Neuronal stem cell (in vitro differentiated cells): Measurements from ENCODE around the gene LCN2.

Experiments used
- DNase-seq: peaks from one replicate; pipeline ENCODE4 v3.0.0-alpha.2; 2013; ENCODE audit warnings: low spot score
- H2AFZ ChIP-seq: one replicate; pipeline ENCODE4 v1.6.1; 2013; ENCODE audit warnings: mild to moderate bottlenecking, low read length, inconsistent platforms
- H2AK5ac ChIP-seq: 2 replicates; pipeline ENCODE4 v1.6.1; 2013; ENCODE audit warnings: low read depth, mild to moderate bottlenecking, inconsistent platforms, low read length, moderate library complexity, mixed read lengths
- H2BK120ac ChIP-seq: 2 replicates; pipeline ENCODE4 v1.6.1; 2013; ENCODE audit warnings: low read depth, mild to moderate bottlenecking, inconsistent platforms, low read length, moderate library complexity, mixed read lengths
- H2BK12ac ChIP-seq: one replicate; pipeline ENCODE4 v1.6.1; 2013; ENCODE audit warnings: low read length, inconsistent platforms
- H2BK15ac ChIP-seq: 2 replicates; pipeline ENCODE4 v1.6.1; 2013; ENCODE audit warnings: mild to moderate bottlenecking, low read length, inconsistent platforms, mixed read lengths
- H2BK5ac ChIP-seq: one replicate; pipeline ENCODE4 v1.6.1; 2013; ENCODE audit warnings: inconsistent platforms, mild to moderate bottlenecking, low read length, moderate library complexity
- H3K14ac ChIP-seq: one replicate; pipeline ENCODE4 v1.6.1; 2013; ENCODE audit warnings: low read length, inconsistent platforms
- H3K18ac ChIP-seq: 2 replicates; pipeline ENCODE4 v1.6.1; 2013; ENCODE audit warnings: low read length, inconsistent platforms
- H3K23ac ChIP-seq: 2 replicates; pipeline ENCODE4 v1.6.1; 2013; ENCODE audit warnings: low read depth, mild to moderate bottlenecking, mixed read lengths, low read length, inconsistent platforms; ENCODE audit not compliant: poor library complexity
- H3K27ac ChIP-seq: replicated peaks from 3 replicates; pipeline ENCODE4 v1.5.1; 2013; ENCODE audit warnings: low read length, inconsistent platforms
- H3K27me3 ChIP-seq, 3 experiments: 2 replicates each; pipeline ENCODE4 v1.6.1; 2013; ENCODE audit warnings: low read length in 3 of 3, mild to moderate bottlenecking in 2 of 3, inconsistent platforms in 1 of 3, low read depth in 1 of 3, mixed read lengths in 1 of 3, moderate library complexity in 1 of 3; ENCODE audit not compliant: control insufficient read depth in 3 of 3, insufficient read depth in 3 of 3
- H3K36me3 ChIP-seq, 2 donors: replicated peaks in 1 of 2; 2 replicates each; pipeline ENCODE4 v1.6.1; 2013; ENCODE audit warnings: low read length in 2 of 2; ENCODE audit not compliant: control insufficient read depth in 2 of 2, insufficient read depth in 2 of 2
- H3K4ac ChIP-seq: 2 replicates; pipeline ENCODE4 v1.6.1; 2013; ENCODE audit warnings: inconsistent platforms, mild to moderate bottlenecking, low read length, moderate library complexity
- H3K4me1 ChIP-seq, 2 donors: 1 replicate in 1 of 2; 2 replicates in 1 of 2; pipeline ENCODE4 v1.6.1; 2013; ENCODE audit warnings: low read length in 2 of 2, low read depth in 1 of 2; ENCODE audit not compliant: control insufficient read depth in 2 of 2, insufficient read depth in 1 of 2
- H3K4me2 ChIP-seq: one replicate; pipeline ENCODE4 v1.6.1; 2013; ENCODE audit warnings: mild to moderate bottlenecking, low read length, inconsistent platforms; ENCODE audit not compliant: insufficient read depth, poor library complexity, severe bottlenecking
- H3K4me3 ChIP-seq, 2 donors: 2 replicates each; pipeline ENCODE4 v1.5.1; 2013; ENCODE audit warnings: low read length in 2 of 2, mild to moderate bottlenecking in 2 of 2, inconsistent platforms in 1 of 2, moderate library complexity in 1 of 2
- H3K79me1 ChIP-seq: one replicate; pipeline ENCODE4 v1.6.1; 2013; ENCODE audit warnings: low read depth, mild to moderate bottlenecking, inconsistent platforms, low read length, moderate library complexity
- H3K9ac ChIP-seq: one replicate; pipeline ENCODE4 v1.6.1; 2013; ENCODE audit warnings: mild to moderate bottlenecking, low read depth, low read length, inconsistent platforms; ENCODE audit not compliant: poor library complexity
- H3K9me3 ChIP-seq, 2 donors: replicated peaks in 1 of 2; 2 replicates each; pipeline versions ENCODE3 to v1.6.1; 2013; ENCODE audit warnings: low read length in 2 of 2, mild to moderate bottlenecking in 2 of 2, inconsistent platforms in 1 of 2, low read depth in 1 of 2, mixed read lengths in 1 of 2, moderate library complexity in 1 of 2; ENCODE audit not compliant: control insufficient read depth in 2 of 2, insufficient read depth in 1 of 2
- H4K8ac ChIP-seq: one replicate; pipeline ENCODE4 v1.6.1; 2013; ENCODE audit warnings: low read depth, mild to moderate bottlenecking, inconsistent platforms, low read length, moderate library complexity
- H4K91ac ChIP-seq: one replicate; pipeline ENCODE4 v1.6.1; 2013; ENCODE audit warnings: low read length, low read depth, mild to moderate bottlenecking, inconsistent platforms; ENCODE audit not compliant: poor library complexity
- WGBS, 2 donors: extraction: QIAGEN DNeasy Blood & Tissue Kit; methylation state at CpG; one replicate each; pipeline ENCODE4 v1.1.7; 2013; ENCODE audit warnings: missing lambda C conversion rate in 2 of 2, mixed read lengths in 1 of 2; ENCODE audit not compliant: insufficient read length in 2 of 2, insufficient replicate concordance in 1 of 2; ENCODE audit errors: extremely low coverage in 2 of 2; 5-methylcytosine and 5-hydroxymethylcytosine counted together

The LCN2 gene

GRCh38 chr9:128145536-128145935 lies 3.7 kb upstream of the LCN2 start:
- Histone ChIP-seq H2BK5ac (peak overlapping the region; percentile 43), H3K9ac (no peak overlapping the region), H4K91ac (no peak overlapping the region), H2AK5ac (no peak overlapping the region), H3K18ac (no peak overlapping the region), H3K36me3 (no peaks in the 10 kb centered on the region), H2BK12ac (no peak overlapping the region), H3K79me1 (no peaks in the 10 kb centered on the region), H2BK15ac (no peak overlapping the region), H4K8ac (no peak overlapping the region), H3K4me3 (no peak overlapping the region), H3K27me3 (no peaks in the 10 kb centered on the region), H3K4me1 (peaks cover 2 to 14% of the 10 kb centered on the region in 2 donors), H3K14ac (no peak overlapping the region), H3K9me3 (no peaks in the 10 kb centered on the region), H3K4me2 (no peak overlapping the region), H3K23ac (no peak overlapping the region), H2BK120ac (no peak overlapping the region), H2AFZ (no peak overlapping the region), H3K4ac (no peak overlapping the region), H3K27ac (no peak overlapping the region)
- no peak for DNase-seq
- no CpG with 5 or more reads among the region's 8 CpGs for WGBS, 2 donors

GRCh38 chr9:128145951-128146351 lies 3.3 kb upstream of the LCN2 start:
- no CpG with 5 or more reads among the region's 13 CpGs for WGBS, 2 donors
- no peaks in the 10 kb centered on the region for H3K27me3 ChIP-seq
- no peaks in the 10 kb centered on the region for H3K79me1 ChIP-seq
- no peak overlapping the region for H3K4me3 ChIP-seq
- no peaks in the 10 kb centered on the region for H3K36me3 ChIP-seq
- H2BK15ac ChIP-seq, result peak overlapping the region; percentile 60
- H2BK5ac ChIP-seq, result no peak overlapping the region
- H4K8ac ChIP-seq, result no peak overlapping the region
- peak overlapping the region; percentile 57 for H3K14ac ChIP-seq
- H2AK5ac ChIP-seq, result peak overlapping the region; percentile 72
- no peak overlapping the region for H2BK12ac ChIP-seq
- H2BK120ac ChIP-seq, result no peak overlapping the region
- no peak overlapping the region for H3K4ac ChIP-seq
- no peak overlapping the region for H4K91ac ChIP-seq
- no peak overlapping the region for H3K4me2 ChIP-seq
- no peak overlapping the region for H3K18ac ChIP-seq
- H3K9ac ChIP-seq, result no peak overlapping the region
- no peak overlapping the region for H3K23ac ChIP-seq
- no peak overlapping the region for H3K27ac ChIP-seq
- H2AFZ ChIP-seq, result no peak overlapping the region
- DNase-seq, result no peak
- no peaks in the 10 kb centered on the region for H3K9me3 ChIP-seq
- H3K4me1 ChIP-seq, result peaks cover 2 to 12% of the 10 kb centered on the region in 2 donors

- Histone ChIP-seq H2AFZ (no peak overlapping the region), H3K36me3 (no peaks in the 10 kb centered on the region), H3K4me1 (peaks cover 2 to 12% of the 10 kb centered on the region in 2 donors), H3K27ac (no peak overlapping the region), H3K14ac (no peak overlapping the region), H3K9ac (no peak overlapping the region), H2BK15ac (no peak overlapping the region), H3K4me2 (no peak overlapping the region), H3K4ac (no peak overlapping the region), H2BK12ac (no peak overlapping the region), H3K23ac (no peak overlapping the region), H2AK5ac (peak overlapping the region; percentile 72), H2BK120ac (no peak overlapping the region), H3K27me3 (no peaks in the 10 kb centered on the region), H4K8ac (no peak overlapping the region), H3K4me3 (no peak overlapping the region), H2BK5ac (no peak overlapping the region), H3K9me3 (no peaks in the 10 kb centered on the region), H3K18ac (no peak overlapping the region), H3K79me1 (no peaks in the 10 kb centered on the region), H4K91ac (no peak overlapping the region)
- WGBS, 2 donors, result no CpG with 5 or more reads among the region's 8 CpGs
- DNase-seq, result no peak
Observed at GRCh38 chr9:128146591-128147120, 2.6 kb upstream of the LCN2 start.

GRCh38 chr9:128148509-128149000 lies 698 bp upstream of the LCN2 start:
- Histone ChIP-seq H3K4me2 (no peak overlapping the region), H3K4me3 (no peak overlapping the region), H2BK15ac (peak overlapping the region; percentile 78), H2AFZ (peak overlapping the region; percentile 72), H3K36me3 (no peaks in the 10 kb centered on the region), H3K9me3 (no peaks in the 10 kb centered on the region), H2BK12ac (no peak overlapping the region), H4K91ac (no peak overlapping the region), H3K23ac (peak overlapping the region; percentile 68), H3K4ac (no peak overlapping the region), H3K27me3 (no peaks in the 10 kb centered on the region), H3K14ac (no peak overlapping the region), H4K8ac (no peak overlapping the region), H3K18ac (peak overlapping the region; percentile 54), H3K79me1 (no peaks in the 10 kb centered on the region), H3K9ac (no peak overlapping the region), H2AK5ac (peak overlapping the region; percentile 68), H2BK120ac (no peak overlapping the region), H3K27ac (no peak overlapping the region), H3K4me1 (peaks cover 2 to 12% of the 10 kb centered on the region in 2 donors), H2BK5ac (peak overlapping the region; percentile 59)
- no peak for DNase-seq
- no CpG with 5 or more reads among the region's 5 CpGs for WGBS, 2 donors
